Sigmoid colon (tissue), 7 donors: ENCODE data around the gene HDHD3. TPM values are rescaled to one million over a fixed set of nuclear protein-coding genes. Genes with fewer than 3 reads are reported as not detected.
A peak's percentile ranks its signal among the peaks of the same experiment; 100 is the strongest.

Experiments used
- DNase-seq: peaks from one replicate; pipeline ENCODE4 v3.0.0-alpha.2; 2019
- H3K27ac ChIP-seq, 4 donors: fragments of 200-600 bp; sonication (generic); one replicate each; pipeline ENCODE4 v1.5.1; 2016 to 2019; ENCODE audit warnings: mild to moderate bottlenecking in 1 of 4
- H3K27me3 ChIP-seq, 3 donors: fragments of 200-600 bp; sonication (generic); one replicate each; pipeline ENCODE4 v1.5.1; 2019; ENCODE audit warnings: mild to moderate bottlenecking in 1 of 3
- H3K36me3 ChIP-seq, 4 donors: fragments of 200-600 bp; sonication (generic); one replicate each; pipeline ENCODE4 v1.5.1; 2016 to 2019
- H3K4me1 ChIP-seq, 4 donors: fragments of 200-600 bp; sonication (generic); one replicate each; pipeline ENCODE4 v1.5.1; 2017 to 2019
- H3K4me3 ChIP-seq, 4 donors: fragments of 200-600 bp; sonication (generic); one replicate each; pipeline ENCODE4 v1.5.1; 2017 to 2019; ENCODE audit warnings: mild to moderate bottlenecking in 2 of 4, moderate library complexity in 1 of 4
- H3K9me3 ChIP-seq, 4 donors: fragments of 200-600 bp in 3 of 4; sonication (generic) in 3 of 4; one replicate each; pipeline versions ENCODE4 v1.5.1 to v1.6.1; 2013 to 2019
- EP300 ChIP-seq, 4 donors: sonication (generic); formaldehyde crosslinking; IDR thresholded peaks; one replicate each; pipeline ENCODE4 v1.6.1; 2017; ENCODE audit warnings: antibody characterized with exemption in 4 of 4
- POLR2A ChIP-seq, 2 donors: fragments of 450-650 bp; IDR thresholded peaks; one replicate each; pipeline ENCODE4 v1.6.1; 2016; ENCODE audit warnings: antibody characterized with exemption in 2 of 2, mild to moderate bottlenecking in 2 of 2, moderate library complexity in 2 of 2
- POLR2AphosphoS5 ChIP-seq, 4 donors: sonication (generic); formaldehyde crosslinking; IDR thresholded peaks; one replicate each; pipeline ENCODE4 v1.6.1; 2017; ENCODE audit warnings: antibody characterized with exemption in 4 of 4
- WGBS, 2 donors: extraction: QIAGEN DNeasy Blood & Tissue Kit; methylation state at CpG; one replicate each; pipeline ENCODE4 v1.1.7; 2013; 5-methylcytosine and 5-hydroxymethylcytosine counted together
- intact Hi-C: fragments of 100-400 bp; cut with DNase I; formaldehyde crosslinking; loops from one replicate; pipeline ENCODE4 v1.15.1; 2023
- polyA plus RNA-seq, 3 donors: library from polyadenylated mRNA; stranded (reverse); fragments of 200-250 nt; gene quantifications; one replicate each; pipeline ENCODE4 v1.2.3, GENCODE V29; 2013
- total RNA-seq, 4 donors: library from RNA; depleted of rRNA; stranded (reverse); fragments of >200 nt; gene quantifications; one replicate each; pipeline ENCODE4 v1.1.0, GENCODE V29; 2016
- TF ChIP-seq, protein P1 (sequence below), 4 experiments: fragments of 450-650 bp in 3 of 4; fragments of 200-600 bp in 1 of 4; IDR thresholded peaks; one replicate each; pipeline ENCODE4 v1.5.1; 2016 to 2019; ENCODE audit warnings: antibody characterized with exemption in 4 of 4, mild to moderate bottlenecking in 3 of 4, moderate library complexity in 2 of 4
- donor health status: healthy with polysubstance abuse.
- donor health status: Bipolar disorder and iron deficiency.
- donor health status: healthy.

The HDHD3 gene
- total and polyA plus RNA-seq, 7 donors: 16.4 to 158 (median 34.6) TPM

DNA sequence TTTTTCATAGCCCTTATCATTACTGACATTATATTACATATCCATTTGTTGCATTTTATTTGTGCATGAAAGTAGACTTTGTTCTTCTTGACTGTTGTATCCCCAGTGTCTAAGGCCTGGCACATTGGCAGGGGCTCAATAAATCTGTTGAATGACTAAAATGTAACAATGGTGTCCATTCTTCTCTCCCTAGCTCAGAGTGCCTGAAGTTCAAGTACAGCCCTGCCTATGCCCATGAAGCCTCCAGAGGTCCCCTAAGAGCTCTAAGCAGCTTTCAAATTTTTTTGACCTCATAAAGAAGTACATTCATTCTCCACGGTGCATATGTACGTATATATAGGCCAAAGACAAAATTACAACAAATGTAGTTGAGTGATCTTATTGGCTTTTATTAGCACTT is 31.6 kb downstream of the HDHD3 start:
- intact Hi-C loops: loop anchor here (10.0 kb wide), 1 partner anchor 240 kb away; no protein-coding TSS in a partner anchor

DNA sequence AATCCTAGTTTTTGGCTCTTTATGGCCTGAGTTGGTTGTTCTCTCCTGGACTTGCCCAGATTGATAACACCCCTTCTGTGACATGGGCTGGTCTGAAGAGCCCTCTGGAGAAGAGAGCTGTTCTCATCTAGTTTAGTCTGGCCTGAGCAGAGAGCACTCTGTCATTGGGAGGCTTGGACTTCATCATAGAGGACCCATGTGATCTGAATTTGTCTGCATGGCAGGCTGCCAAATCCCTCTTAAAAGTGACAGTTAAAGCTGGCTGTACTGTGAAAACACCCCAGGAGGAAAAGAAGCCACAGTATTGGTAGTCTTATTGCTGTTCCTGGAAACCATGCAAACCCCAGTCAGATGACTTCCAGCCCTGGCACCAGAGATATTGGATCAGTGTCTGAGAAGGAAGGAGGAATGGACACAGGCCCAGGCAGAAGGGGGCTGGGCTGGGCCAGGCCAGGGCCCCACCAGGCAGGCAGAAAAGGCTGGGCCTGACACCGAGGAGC is 33.0 kb downstream of the HDHD3 start:
- H3K27ac ChIP-seq: peak overlapping the region; percentile 79 to 88 (median 80)
- DNase-seq: peak; percentile 98
- intact Hi-C loops: loop anchor here (10.0 kb wide), 1 partner anchor 241 kb away; no protein-coding TSS in a partner anchor

More for the DNA sequence above, 31.6 kb downstream of the HDHD3 start:
- Histone ChIP-seq H3K4me3 (no peak overlapping the region), H3K36me3 (no peaks in the 10 kb centered on the region), H3K27me3 (peaks cover 0 to 6% (median 0%) of the 10 kb centered on the region in 3 donors), H3K4me1 (peaks cover 0 to 40% (median 32%) of the 10 kb centered on the region in 4 donors), H3K27ac (peak overlapping the region in 3 of 4 donors; percentile 79 to 88 (median 80)), H3K9me3 (no peaks in the 10 kb centered on the region)
- DNase-seq: no peak
- WGBS, 2 donors: 14 to 64% methylated on average over 2 of the region's 2 CpGs
- TF ChIP-seq POLR2A (IDR thresholded peaks at IDR 0.05) (no peak), POLR2AphosphoS5 (IDR thresholded peaks at IDR 0.05) (no peak), EP300 (IDR thresholded peaks at IDR 0.05) (no peak)
- TF ChIP-seq, protein P1, sequence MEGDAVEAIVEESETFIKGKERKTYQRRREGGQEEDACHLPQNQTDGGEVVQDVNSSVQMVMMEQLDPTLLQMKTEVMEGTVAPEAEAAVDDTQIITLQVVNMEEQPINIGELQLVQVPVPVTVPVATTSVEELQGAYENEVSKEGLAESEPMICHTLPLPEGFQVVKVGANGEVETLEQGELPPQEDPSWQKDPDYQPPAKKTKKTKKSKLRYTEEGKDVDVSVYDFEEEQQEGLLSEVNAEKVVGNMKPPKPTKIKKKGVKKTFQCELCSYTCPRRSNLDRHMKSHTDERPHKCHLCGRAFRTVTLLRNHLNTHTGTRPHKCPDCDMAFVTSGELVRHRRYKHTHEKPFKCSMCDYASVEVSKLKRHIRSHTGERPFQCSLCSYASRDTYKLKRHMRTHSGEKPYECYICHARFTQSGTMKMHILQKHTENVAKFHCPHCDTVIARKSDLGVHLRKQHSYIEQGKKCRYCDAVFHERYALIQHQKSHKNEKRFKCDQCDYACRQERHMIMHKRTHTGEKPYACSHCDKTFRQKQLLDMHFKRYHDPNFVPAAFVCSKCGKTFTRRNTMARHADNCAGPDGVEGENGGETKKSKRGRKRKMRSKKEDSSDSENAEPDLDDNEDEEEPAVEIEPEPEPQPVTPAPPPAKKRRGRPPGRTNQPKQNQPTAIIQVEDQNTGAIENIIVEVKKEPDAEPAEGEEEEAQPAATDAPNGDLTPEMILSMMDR (IDR thresholded peaks at IDR 0.05): no peak

DNA sequence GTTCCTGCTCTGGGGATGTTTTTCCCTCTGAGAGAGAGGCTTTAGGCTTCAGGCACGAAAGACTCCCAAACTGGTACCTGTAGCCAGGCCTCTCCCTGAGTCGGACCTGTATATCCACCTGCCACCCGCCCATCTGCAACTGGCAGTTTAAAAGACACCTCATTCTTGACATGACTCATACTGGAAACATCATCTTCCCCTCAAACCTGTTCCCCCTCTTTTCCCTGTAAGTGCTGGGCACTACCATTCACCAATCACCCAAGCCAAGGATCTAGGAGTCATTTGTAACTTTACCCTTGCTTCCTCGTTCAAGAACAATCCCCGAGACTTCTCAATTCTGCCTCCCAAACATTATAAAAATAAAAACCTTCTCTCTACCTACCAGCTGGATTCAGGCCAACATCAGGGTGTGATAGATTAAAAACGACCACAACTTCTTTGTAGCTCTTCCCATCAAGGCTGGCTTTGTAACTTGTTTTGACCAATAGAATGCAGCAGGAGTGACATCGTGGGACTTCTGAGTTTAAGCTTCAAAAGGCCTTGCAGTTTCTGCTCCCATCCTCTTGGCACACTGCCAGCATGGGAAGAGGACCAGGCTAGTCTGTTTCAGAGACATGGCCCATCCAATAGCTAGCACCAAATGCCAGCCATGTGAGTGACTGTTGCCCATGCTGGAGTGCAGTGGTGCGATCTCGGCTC is 34.9 kb downstream of the HDHD3 start:
- peak overlapping the region in 1 of 4 donors; percentile 26 for H3K27ac ChIP-seq
- H3K4me3 ChIP-seq: no peak overlapping the region
- DNase-seq: no peak
- no peaks in the 10 kb centered on the region for H3K27me3 ChIP-seq
- H3K9me3 ChIP-seq: no peaks in the 10 kb centered on the region
- TF ChIP-seq POLR2AphosphoS5 (IDR thresholded peaks at IDR 0.05) (no peak), EP300 (IDR thresholded peaks at IDR 0.05) (no peak), POLR2A (IDR thresholded peaks at IDR 0.05) (no peak)
- TF ChIP-seq, protein P1 (IDR thresholded peaks at IDR 0.05): no peak
- intact Hi-C loops: loop anchor here (2.0 to 10.0 kb wide), 3 partner anchors 35 to 243 kb away; partner anchors contain the start of genes ALAD and HDHD3
- WGBS, 2 donors: 34 to 61% methylated on average over 9 of the region's 9 CpGs
- no peaks in the 10 kb centered on the region for H3K36me3 ChIP-seq
- peaks cover 0 to 42% (median 28%) of the 10 kb centered on the region in 4 donors for H3K4me1 ChIP-seq

More for the DNA sequence above, 33.0 kb downstream of the HDHD3 start:
- Histone ChIP-seq H3K36me3 (no peaks in the 10 kb centered on the region), H3K9me3 (no peaks in the 10 kb centered on the region), H3K4me1 (peaks cover 0 to 42% (median 28%) of the 10 kb centered on the region in 4 donors), H3K27me3 (no peaks in the 10 kb centered on the region), H3K4me3 (no peak overlapping the region)
- TF ChIP-seq EP300 (IDR thresholded peaks at IDR 0.05): peak; percentile 48 to 85 (median 64)
- TF ChIP-seq POLR2AphosphoS5 (IDR thresholded peaks at IDR 0.05): peak; percentile 68 to 86 (median 80)
- no peak for TF ChIP-seq POLR2A (IDR thresholded peaks at IDR 0.05)
- TF ChIP-seq, protein P1 (IDR thresholded peaks at IDR 0.05): no peak
- WGBS, 2 donors: 11 to 21% methylated on average over 1 of the region's 1 CpG

DNA sequence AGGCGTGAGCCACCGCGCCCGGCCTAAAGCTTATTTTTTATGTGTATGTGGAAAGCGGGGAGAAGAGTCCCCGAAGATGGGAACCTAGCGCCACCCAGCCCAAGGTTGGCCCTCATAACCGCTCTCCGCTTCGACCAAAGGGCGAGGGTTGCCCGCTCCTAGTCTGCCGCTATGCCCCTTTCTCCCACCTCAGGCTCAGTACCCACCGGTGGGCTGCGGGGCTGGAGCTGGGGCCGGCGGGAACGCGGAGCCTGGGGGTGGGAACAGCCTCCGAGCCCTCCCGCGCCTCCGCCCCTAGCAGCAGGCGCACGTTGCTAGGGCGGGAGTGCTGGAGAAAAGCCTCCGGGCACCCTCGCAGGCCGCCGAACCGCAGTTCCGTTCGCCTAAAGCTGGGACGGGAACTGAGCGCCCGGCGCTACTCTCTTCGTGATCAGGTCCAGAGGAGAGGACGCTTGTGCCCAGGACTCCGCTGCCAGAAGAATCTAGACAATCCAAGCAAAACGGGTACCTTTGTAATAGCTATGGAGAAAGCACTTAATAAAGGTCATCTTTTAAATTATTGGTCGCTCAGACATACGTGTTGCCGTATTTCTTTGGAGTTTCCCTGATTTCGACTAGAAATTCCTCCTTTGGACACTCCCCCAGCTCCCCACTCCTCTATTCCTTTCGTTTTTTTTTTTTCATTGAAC is 36.6 kb downstream of the HDHD3 start, which contains the start of gene WDR31:
Gene WDR31, minus strand, starts transcription at position 265 of the 689 bp plus-strand sequence. CDS start 8,253 bp downstream, outside the sequence.
- TF ChIP-seq, protein P1 (IDR thresholded peaks at IDR 0.05): no peak
- TF ChIP-seq POLR2A (IDR thresholded peaks at IDR 0.05) (peak in 1 of 2 donors; percentile 45), POLR2AphosphoS5 (IDR thresholded peaks at IDR 0.05) (peak; percentile 73 to 84 (median 82))

More for the DNA sequence above, 36.6 kb downstream of the HDHD3 start, which contains the start of gene WDR31:
- Histone ChIP-seq H3K27ac (peak within 1 kb of the TSS; percentile 80 to 88 (median 88)), H3K9me3 (no peaks in the 10 kb centered on the region), H3K27me3 (no peaks in the 10 kb centered on the region), H3K4me1 (peaks cover 0 to 38% (median 28%) of the 10 kb centered on the region in 4 donors), H3K36me3 (no peaks in the 10 kb centered on the region), H3K4me3 (peak within 1 kb of the TSS; percentile 66 to 84 (median 70))
- DNase-seq: peak; percentile 93
- WGBS, 2 donors: 1 to 2% methylated on average over 46 of the region's 46 CpGs
- intact Hi-C loops: loop anchor here (1.0 to 10.0 kb wide), 4 partner anchors 37 to 245 kb away; partner anchors contain the start of genes ALAD, CDC26, HDHD3 and PRPF4
